Measurements from ENCODE around the gene SNAP29.
"Not testable (repeated sequence)": the region's sequence is repeated elsewhere in the genome, so short reads cannot be mapped to it uniquely, and the experiment has no call there.

SNAP29 gene

DNA sequence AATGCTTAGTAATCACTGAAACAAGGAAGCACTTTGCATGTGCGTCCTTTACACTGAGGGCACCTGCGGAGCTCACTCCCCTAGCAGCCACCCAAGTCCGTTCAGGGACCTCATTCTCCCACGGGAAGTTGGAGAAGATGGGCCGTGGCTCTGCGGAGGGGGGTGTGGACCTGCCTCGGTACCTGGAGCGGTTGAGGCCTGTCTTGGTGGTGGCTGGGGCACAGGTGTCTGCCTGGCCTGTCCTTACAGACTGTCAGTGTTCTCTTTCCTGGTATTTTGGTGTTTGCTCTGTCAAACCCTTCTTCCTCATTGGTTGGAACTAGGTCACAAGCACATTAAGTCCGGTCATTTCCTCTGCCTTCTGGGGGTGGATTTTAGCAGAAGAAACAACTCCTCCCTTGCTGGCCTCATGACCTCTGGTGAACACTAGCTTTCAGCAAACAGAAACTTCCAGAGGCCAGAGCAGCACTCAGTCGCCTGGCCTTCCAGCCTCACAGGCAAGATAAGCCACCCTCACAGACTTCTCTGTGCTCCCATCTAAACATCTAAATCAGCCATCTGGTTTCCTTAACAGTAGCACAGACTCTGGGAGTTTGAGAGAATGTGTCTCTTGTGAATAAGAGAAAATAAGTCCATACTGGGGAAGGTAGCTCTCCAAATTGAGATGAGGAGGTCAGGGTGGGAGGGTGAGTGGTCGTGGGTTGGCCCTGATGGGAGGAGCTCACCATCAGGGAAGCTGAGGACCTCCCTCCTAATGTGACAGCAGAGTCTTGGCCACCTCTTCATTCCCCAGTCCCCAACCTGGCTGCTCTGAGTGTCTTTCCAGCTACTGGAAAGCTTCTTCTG, 8.6 kb downstream of the SNAP29 start:
- DNase-seq, result no peak

DNA sequence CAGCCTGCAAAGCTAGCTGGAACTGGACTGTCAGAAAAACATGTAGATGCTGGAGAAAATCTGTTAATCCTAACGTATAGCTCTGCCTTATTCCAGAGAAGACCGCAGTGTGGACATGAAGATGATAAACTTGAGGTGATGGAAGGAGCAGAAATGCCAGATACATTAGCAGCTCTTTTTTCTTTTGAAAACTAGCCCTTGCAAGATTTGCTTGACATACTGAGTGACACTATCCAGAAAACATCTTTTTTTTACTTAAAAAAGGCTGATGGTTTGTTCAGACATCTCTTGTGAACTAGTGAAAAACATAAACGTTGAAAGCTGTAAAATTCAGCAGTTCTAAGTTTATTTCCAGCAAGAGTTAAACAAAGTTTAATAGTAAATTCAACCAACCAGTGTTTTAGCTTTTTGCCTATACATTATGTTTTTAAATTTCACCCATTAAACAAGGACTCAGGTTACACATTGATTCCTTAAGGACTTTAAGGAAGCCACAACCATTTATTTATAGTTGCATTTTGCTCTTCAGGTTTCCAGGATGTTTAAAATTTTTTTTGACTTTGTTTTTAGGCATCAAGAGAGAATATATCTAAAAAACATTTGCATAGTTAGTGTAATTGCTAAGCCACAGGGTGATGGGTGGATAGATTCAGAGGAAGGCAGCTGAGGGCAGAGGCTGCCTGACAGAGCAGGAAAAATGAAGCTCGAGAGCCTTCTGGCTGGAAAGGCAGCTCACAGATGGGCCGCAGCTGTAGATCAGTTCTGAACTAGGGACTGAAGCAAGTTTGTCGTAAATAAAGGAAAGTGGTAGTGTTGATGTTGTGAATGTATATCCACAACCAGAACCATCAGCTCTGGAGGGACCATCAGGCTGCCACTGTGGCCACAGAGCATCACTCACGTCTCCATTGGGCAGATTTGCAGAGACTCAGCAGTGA, 9.5 kb downstream of the SNAP29 start:
- DNase-seq, result no peak

DNA sequence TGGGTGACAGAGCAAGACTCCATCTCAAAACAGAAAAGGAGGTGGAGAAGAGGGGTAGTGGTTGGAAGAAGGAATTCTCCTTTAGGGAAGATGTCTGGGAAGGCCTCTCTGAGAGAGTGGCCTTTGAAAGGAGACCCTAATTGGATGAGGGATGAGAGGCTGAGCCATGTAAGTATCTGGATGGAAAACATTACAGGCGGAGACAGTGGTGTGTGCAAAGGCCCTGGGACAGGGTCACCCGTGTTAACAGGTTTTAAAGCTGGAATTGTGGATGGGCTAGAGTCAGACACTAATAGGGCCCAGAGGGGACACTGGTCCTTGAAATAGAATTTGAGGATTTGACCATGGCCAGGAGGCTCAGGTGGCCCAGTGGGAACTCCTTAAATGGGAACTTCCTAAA, 10.4 kb downstream of the SNAP29 start:
- no peak for DNase-seq

DNA sequence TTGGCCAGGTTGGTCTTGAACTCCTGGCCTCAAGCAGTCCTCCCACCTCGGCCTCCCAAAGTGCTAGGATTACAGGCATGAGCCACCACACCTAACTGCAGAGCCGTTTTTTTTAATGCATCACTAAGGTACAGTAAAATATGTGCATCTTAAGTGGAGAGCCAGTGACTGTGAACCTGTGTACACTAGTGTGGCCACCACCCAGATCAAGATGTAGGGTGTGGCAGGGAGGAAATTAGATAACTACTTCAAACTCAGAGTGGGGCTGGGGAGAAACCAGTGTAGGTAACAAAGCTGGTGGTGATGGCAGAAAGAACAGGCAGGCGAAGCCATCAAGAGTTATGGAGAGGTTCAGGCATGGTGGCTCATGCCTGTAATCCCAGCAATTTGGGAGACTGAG, 14.4 kb downstream of the SNAP29 start:
- DNase-seq, result no peak

DNA sequence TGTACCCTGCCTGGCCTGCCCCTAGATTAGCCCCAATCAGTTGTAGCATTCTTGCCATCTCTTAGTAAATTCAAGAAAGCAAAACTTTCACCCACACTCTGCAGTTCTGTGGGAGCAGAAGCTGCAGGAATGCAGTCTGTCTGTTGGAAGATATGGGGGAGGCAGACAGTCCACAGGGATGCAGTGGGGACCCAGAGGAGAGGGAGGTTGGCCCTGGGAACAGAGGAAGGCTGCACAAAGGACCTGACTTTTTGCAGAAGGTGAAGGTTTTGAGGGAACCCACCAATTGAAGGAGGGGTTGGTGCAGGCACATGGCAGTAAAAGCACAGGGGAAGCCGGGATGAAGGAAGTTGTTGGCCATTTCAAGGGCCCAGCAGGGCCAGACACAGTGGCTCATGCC, 16.5 kb downstream of the SNAP29 start:
- DNase-seq, result no peak

DNA sequence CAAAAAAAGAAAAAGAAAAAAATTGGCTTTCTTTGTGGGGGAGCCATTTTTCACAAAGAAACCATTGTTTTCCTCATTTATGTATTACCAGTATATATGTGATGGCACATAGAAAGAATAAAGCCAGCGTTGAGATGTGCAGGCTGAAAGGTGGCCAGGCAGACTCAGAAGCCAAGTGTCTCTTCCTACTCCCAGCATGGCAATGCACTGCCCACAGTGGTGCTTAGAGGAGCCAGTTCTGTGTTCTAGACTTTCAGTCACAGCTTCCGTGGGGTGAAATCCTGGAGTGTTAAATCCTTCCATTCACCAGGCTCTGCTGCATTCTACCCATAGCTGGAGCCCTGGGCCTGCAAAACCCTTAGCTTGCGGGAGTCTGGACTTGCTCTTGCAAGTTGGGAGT, 18.9 kb downstream of the SNAP29 start:
- no peak for DNase-seq

DNA sequence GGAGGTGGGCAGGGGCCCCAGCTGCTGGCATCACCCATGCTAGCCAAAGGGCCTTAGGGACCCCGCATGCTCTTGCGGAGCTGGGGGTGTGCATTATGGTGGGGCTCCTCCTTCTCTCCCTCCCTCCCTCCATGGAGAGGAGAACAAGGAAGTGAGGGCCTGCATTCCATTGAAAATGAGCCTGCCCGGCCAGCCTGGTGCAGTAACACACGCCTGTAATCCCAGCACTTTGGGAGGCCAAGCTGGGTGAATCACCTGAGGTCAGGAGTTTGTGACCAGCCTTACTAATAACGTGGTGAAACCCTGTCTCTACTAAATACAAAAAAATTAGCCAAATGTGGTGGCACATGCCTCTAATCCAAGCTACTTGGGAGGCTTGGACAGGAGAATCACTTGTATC, 22.4 kb downstream of the SNAP29 start:
- no peak for DNase-seq

DNA sequence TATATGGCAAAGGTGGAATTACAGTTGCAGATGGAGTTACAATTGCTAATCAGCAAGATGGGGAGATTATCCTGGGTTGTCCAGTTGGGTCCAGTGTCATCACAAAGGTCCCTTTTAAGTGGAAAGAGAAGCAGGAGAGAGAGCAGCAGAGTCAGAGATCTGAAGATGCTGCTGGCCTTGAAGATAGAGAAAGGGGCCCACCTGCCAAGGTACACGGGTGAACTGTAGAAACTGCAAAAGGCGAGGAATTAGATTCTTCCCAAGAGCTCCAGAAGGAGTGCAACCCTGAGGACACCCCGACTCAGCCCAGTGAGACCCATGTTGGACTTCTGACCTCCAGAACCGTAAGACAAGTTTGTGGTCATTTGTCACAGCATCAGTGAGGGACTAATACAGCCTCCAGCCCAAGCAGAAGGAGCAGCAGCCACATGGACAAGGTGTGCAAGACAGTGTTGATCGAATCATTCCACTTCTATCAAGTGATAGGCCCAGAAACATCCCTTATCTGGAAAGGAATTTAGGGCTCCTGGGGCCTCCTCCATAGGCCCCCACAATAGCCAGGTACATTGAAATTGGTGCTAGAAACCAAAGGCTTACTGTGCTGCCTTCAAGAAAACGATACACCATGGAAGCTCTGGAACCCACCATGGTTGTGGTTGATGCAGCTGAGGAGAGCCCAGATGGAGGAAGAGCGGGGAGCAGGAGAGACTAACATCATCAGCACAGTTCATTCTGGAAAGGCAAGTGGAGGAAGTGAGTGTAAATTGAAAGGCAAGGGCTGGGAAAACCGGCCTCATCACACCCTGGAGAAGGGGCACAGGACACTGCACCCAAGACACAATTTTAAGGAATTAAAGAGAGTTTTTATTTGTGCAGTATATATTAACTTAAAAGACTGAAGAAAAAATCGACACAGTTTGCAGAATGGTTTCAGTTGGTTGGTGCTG, 23.3 kb downstream of the SNAP29 start:
- DNase-seq, result no peak

DNA sequence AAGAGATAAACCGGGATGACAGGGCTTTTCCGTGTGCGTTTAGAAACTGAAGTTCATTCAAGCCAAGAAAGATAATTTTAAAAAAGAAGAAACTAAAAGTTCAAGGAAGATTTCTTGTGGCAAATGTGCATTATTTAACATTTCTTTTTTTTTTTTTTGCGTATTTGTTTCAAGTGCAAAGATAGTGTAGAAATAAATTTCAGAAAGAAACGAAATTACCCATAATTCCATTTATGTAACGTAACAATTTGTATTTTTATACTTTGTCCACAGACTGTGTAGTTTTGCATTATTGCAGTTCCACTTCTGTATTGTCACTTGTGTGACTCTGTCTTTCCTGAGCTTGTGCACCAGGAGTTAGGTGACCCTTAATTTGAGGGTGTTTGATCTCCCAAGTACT, 24.0 kb downstream of the SNAP29 start:
- no peak for DNase-seq

DNA sequence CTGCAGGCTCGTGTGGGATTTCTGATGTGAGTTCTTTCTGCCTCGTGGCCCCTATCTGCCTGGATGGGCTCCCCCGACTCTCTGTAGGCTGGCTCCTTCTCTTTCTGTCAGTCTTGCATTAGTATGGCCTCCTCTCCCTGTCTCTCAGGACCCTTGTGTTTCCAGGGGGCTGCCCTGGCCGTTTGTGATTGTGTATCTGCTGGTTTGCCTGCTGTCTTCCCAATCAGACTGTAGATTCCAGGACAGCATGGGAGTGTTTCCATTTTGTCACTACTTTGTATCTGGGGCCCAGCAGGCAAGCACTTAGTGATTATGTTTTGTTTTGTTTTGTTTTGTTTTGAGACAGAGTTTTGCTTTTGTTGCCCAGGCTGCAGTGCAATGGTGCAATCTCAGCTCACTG, 25.6 kb downstream of the SNAP29 start:
- DNase-seq, result no peak

DNA sequence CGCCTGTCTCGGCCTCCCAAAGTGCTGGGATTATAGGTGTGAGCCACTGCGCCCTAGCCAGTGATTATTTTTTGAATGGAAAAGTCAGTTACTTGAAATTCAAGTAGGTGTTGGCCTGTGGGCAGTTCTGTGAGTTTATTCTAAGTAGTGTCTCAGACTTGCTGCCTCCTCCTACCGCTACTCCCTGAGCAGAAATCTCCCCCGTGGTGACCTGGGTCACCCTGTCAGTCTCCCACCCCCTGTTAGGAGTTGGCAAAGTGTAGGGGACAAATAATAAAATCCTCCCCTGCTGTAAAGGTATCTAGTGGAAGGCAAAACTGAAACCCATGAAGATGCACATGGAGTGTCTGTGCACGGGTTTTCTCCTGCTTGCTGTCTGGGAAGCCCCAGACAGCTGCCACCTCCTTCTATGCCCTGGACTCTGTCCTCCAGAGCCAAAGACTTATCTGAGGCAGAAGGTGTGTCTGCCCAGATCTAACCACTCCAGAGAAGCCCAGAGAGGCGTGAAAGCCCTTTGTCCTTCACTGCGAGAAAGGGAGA, 26.3 kb downstream of the SNAP29 start:
- no peak for DNase-seq

DNA sequence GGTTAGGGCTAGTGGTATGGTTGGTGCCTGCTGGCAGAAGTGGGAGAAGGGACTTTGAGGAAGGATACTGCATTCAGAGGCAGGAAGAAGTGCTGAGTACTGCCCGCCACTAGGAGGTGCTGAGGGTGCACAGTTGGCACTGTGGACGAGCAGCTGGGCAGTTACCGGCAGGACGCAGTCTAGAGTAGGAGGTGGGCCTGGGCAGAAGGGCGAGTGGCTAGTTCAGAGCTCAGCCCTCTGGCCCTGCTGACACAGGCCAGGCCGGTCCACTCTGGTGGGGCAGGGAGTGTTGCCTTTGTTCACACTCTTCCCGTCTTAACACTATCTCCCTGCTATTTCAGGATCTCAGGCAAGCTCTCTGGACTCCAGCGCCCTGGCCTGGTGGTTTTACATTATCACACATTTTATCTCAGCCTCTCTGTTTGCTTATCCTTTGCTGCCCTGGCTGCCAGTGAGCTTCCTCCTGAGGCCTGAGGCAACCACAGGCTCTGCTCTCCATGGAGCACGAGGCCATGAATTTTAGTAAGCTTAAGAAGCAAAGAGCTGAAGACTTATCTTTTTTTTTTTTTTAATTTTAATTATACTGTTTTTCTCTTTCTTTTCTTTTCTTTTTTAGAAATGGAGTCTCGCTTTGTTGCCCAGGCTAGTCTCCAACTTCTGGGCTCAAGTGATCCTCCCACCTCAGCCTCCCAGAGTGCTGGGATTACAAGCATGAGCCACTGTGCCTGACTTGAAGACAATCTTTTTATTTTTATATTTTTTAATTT, 26.9 kb downstream of the SNAP29 start:
- peak; percentile 7 to 33 for DNase-seq

DNA sequence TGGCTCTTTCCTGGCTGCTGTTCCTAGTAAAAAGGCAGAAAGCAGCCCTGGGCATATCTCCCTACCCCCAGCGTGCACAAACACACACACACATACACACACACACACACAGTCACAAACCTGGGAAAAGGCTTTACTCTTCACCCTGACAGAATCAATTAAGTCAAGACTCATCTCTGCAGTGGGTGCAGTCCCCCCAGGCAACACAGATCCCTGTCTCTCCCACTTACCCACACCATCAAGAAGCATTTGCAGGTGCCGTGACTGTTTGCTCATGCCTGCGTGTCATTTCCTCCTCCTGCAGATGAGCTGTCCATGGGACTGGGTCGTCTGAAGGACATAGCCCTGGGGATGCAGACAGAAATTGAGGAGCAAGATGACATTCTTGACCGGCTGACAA, 28.6 kb downstream of the SNAP29 start:
- no peak for DNase-seq

DNA sequence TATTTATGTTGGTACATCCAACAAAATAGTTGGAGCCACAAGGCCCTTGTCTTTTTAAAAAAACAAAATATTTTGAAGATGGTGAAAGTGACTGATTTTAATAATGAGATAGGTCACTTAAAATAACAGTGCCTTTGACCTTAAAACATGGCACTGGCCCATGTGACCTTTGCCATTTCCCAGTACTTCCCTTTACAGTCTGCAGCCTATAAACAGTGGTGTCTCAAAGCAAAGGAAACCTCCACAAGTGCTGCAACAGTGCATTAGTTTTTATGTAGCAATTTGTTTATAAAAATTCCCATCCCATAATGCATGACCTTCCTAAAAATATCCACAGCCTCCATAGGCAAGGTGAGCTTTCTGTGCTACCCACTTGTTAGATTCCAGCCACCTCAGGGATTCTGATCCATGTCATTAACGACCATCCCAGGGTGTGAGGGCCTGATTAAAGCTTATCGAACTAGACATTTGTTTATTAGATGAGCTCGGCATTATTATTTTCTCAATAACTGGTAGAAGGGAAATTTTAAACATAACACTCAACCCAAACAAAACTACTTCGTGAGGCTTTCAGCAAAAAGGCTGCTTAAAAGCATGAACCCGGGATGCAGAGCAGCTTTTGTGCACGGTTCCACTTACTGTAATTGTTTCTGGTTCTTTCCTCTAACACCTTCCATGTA, 30.4 kb downstream of the SNAP29 start:
- DNase-seq, result no peak

DNA sequence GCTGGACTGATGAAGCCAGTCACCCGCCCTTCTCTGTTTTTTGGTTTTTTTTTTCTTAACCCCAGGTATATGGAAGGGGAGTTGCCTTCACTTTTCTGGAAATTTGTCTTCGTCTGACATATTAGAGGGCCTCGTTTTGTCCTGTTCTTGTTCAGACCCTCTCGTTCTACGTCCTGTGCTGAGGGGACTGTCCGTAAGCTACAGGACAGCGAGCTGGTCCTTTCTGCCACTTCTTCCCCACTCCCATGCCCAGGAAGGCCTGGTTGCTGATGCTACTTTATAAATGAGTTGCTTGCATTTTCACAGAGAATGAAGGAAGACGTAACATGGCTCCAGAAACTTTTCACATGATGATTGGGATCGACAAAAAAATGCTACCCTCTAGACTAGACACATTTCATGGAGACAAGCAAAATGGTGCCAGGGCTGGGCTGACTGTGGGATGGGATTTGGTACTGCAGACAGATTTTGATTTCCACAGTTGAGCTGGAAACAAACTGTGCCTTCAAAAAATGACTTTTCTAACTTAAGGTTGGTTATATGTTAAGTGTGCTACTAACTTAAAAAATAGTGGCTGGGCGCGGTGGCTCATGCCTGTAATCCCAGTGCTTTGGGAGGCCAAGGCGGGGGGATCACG, 31.2 kb downstream of the SNAP29 start:
- DNase-seq, result no peak

DNA sequence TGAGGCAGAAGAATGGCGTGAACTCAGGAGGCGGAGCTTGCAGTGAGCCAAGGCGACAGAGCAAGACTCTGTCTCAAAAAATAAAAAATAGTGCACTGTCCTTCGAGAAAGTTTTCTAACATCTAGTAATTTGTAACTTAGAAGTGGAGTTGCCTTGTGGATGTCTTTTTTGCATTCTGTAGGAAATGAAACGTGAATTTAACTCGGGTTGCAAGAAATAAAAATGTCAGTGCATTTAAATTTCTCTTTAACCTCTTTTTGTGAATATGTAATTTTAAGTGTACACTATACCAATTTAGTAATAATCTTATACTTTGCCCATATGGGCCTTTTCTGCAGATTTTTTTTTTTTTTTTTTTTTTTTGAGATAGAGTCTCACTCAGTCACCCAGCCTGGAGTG, 32.2 kb downstream of the SNAP29 start:
- DNase-seq, result no peak

DNA sequence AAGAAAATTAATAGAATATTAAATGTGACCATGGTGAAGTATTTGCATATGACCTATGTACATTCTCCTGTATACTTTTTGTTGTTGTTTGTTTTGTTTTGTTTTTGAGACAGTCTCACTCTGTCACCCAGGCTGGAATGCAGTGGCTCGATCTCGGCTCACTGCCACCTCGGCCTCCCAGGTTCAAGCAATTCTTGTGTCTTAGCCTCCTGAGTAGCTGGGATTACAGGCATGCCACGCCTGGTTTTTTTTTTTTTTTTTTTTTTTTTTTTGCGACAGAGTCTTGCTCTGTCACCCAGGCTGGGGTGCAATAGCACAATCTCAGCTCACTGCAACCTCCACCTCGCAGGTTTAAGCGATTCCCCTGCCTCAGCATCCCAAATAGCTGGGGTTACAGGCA, 38.9 kb downstream of the SNAP29 start:
- not testable (repeated sequence) for DNase-seq

DNA sequence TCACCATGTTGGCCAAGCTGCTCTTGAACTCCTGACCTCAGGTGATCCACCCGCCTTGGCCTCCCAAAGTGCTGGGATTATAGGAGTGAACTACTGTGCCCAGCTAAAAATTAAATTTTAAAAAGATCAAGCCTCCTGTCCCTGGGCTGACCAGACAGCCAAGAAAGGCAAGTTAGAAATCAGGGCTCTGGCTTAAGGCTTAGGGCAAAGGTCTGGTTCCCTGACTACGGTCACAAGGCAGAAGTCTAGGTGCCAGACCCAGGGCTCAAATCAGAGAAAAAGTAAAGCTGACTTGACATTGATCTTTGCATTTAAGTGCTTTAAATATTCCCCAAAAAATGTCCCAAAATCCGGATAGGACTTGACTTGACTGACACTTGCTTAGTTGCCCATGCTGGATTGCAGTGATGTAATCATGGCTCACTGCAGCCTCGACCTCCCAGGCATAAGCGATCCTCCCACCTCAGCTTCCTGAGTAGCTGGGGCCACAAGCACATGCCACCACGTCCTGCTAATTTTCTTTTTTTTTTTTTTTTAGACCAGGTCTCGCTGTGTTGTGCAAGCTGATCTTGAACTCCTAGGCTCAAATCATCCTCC, 41.1 kb downstream of the SNAP29 start:
- DNase-seq, result no peak

DNA sequence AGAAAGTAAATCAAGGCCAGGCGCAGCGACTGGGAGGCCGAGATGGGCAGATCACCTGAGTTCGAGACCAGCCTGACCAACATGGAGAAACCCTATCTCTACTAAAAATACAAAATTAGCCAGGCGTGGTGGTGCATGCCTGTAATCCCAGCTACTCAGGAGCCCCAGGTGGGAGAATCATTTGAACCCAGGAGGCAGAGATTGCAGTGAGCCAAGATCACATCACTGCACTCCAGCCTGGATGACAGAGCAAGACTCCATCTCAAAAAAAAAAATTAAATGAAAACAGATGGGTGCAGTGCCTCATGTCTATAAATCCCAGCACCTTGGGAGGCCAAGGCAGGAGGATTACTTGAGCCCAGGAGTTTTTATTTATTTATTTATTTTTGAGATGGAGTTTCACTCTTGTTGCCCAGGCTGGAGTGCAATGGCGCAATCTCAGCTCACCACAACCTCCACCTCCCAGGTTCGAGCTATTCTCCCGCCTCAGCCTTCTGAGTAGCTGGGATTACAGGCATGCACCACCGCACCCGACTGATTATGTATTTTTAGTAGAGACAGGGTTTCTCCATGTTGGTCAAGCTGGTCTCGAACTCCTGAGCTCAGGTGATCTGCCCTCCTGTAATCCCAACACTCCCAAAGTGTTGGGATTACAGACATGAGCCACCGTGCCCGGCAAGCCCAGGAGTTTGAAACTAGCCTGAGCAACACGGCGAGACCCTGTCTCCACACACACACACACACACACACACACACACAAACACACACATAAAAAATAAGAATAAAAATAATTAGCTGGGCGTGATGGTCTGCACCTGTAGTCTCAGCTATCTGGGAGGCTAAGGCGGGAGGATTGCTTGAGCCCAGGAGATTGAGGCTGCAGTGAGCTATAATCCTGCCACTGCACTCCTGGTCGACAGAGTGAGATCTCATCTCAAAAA, 42.6 kb downstream of the SNAP29 start:
- not testable (repeated sequence) for DNase-seq

Data from stimulated activated CD4-positive, alpha-beta T cell treated with anti-CD3 and anti-CD28 coated beads, Interleukin-4, amount 100 ng/mL, for 4 hours (primary cell).